T-helper 2 cell treated with Interferon-gamma antibody and Interleukin-4, amounts not matched to agents 5 μg/mL and 100 μg/mL, for 36 hours (primary cell): Measurements from ENCODE around the gene MAGEC3.
"Not testable (repeated sequence)": the region's sequence is repeated elsewhere in the genome, so short reads cannot be mapped to it uniquely, and the experiment has no call there.

Experiments
- DNase-seq: peaks from one replicate; pipeline ENCODE4 v3.0.0; 2021; ENCODE audit warnings: low spot score
- H3K27ac Mint-ChIP-seq: one replicate; pipeline ENCODE4 v1.8.0; 2021; ENCODE audit warnings: mild to moderate bottlenecking, mixed read lengths
- H3K27me3 Mint-ChIP-seq: one replicate; pipeline ENCODE4 v1.8.0; 2021; ENCODE audit warnings: low read depth, mixed read lengths
- H3K36me3 Mint-ChIP-seq: one replicate; pipeline ENCODE4 v1.8.0; 2021; ENCODE audit warnings: low read depth, mixed read lengths
- H3K4me1 Mint-ChIP-seq: one replicate; pipeline ENCODE4 v1.8.0; 2021; ENCODE audit warnings: low read depth, mixed read lengths
- H3K4me3 Mint-ChIP-seq: one replicate; pipeline ENCODE4 v1.8.0; 2022; ENCODE audit warnings: mild to moderate bottlenecking, moderate library complexity, mixed read lengths
- H3K9me3 Mint-ChIP-seq: one replicate; pipeline ENCODE4 v1.8.0; 2021; ENCODE audit warnings: mixed read lengths

The MAGEC3 gene, protein sequence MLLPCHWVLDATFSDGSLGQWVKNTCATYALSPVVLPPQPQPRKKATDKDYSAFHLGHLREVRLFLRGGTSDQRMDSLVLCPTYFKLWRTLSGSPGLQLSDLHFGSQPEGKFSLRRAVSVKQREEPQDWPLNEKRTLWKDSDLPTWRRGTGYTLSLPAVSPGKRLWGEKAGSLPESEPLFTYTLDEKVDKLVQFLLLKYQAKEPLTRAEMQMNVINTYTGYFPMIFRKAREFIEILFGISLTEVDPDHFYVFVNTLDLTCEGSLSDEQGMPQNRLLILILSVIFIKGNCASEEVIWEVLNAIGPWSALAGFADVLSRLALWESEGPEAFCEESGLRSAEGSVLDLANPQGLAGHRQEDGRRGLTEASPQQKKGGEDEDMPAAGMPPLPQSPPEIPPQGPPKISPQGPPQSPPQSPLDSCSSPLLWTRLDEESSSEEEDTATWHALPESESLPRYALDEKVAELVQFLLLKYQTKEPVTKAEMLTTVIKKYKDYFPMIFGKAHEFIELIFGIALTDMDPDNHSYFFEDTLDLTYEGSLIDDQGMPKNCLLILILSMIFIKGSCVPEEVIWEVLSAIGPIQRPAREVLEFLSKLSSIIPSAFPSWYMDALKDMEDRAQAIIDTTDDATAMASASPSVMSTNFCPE

GRCh38 chrX:141838016-141838415 lies at the start of gene MAGEC3:
MAGEC3 (plus strand) TSS chrX:141838316; CDS start chrX:141838316, 0 bp downstream.
- no peak for DNase-seq
- Mint-ChIP-seq H3K36me3 (no peaks in the 10 kb centered on the region), H3K4me1 (no peaks in the 10 kb centered on the region), H3K9me3 (no peaks in the 10 kb centered on the region), H3K27me3 (no peaks in the 10 kb centered on the region), H3K27ac (no peak within 1 kb of the TSS), H3K4me3 (no peak within 1 kb of the TSS)

GRCh38 chrX:141791856-141792255 lies 46.3 kb upstream of the MAGEC3 start:
- Mint-ChIP-seq H3K36me3 (no peaks in the 10 kb centered on the region), H3K9me3 (no peaks in the 10 kb centered on the region), H3K27me3 (no peaks in the 10 kb centered on the region), H3K4me3 (no peak overlapping the region), H3K4me1 (no peaks in the 10 kb centered on the region), H3K27ac (no peak overlapping the region)
- DNase-seq = no peak

DNA sequence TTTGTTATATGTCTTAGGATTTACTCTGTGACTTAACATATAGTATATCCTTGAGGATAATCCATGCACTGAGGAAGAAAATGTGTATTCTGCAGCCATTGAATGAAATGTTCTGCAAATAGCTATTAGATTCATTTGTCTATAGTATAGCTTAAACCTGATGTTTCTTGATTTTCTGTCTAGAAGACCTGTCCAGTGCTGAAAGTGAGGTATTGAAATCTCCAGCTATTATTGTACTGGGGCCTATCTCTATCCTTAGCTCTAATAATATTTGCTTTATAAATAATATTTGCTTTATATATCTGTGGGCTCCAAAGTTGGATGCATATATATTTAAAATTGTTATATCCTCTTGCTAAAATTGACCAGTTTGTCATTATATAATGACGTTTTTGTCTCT lies 26.7 kb upstream of the MAGEC3 start:
- no peaks in the 10 kb centered on the region for H3K27me3 Mint-ChIP-seq
- peaks cover 5% of the 10 kb centered on the region for H3K9me3 Mint-ChIP-seq
- no peak overlapping the region for H3K27ac Mint-ChIP-seq
- DNase-seq = no peak
- H3K4me3 Mint-ChIP-seq = no peak overlapping the region
- no peaks in the 10 kb centered on the region for H3K4me1 Mint-ChIP-seq
- no peaks in the 10 kb centered on the region for H3K36me3 Mint-ChIP-seq

GRCh38 chrX:141814213-141814857 lies 23.8 kb upstream of the MAGEC3 start:
- no peaks in the 10 kb centered on the region for H3K4me1 Mint-ChIP-seq
- no peak for DNase-seq
- no peaks in the 10 kb centered on the region for H3K36me3 Mint-ChIP-seq
- H3K27me3 Mint-ChIP-seq = no peaks in the 10 kb centered on the region
- peaks cover 5% of the 10 kb centered on the region for H3K9me3 Mint-ChIP-seq
- no peak overlapping the region for H3K27ac Mint-ChIP-seq
- H3K4me3 Mint-ChIP-seq = no peak overlapping the region

DNA sequence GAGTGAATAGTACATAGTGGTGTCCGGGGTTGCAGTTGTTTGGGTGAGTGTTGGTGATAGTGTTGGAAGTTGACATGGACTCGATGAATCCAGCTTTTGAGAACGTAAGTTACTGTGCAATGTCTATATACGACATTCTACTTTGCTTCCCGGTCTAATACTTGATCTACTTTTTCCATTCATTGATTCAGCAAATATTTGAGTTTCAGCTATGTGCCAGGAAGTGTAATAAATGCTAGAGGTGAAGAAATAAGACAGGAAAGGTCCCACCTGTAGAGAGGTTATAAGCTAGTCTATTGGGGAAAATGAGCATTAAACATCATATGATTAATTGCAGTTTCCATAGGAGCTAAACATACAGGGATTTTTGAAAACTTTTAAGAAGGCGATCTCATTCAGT lies 22.2 kb upstream of the MAGEC3 start:
- H3K27me3 Mint-ChIP-seq = no peaks in the 10 kb centered on the region
- peaks cover 5% of the 10 kb centered on the region for H3K9me3 Mint-ChIP-seq
- no peaks in the 10 kb centered on the region for H3K4me1 Mint-ChIP-seq
- no peaks in the 10 kb centered on the region for H3K36me3 Mint-ChIP-seq
- H3K4me3 Mint-ChIP-seq = no peak overlapping the region
- H3K27ac Mint-ChIP-seq = no peak overlapping the region
- DNase-seq = no peak

- no peaks in the 10 kb centered on the region for H3K27me3 Mint-ChIP-seq
- DNase-seq = no peak
- H3K4me3 Mint-ChIP-seq = no peak overlapping the region
- peaks cover 7% of the 10 kb centered on the region for H3K9me3 Mint-ChIP-seq
- no peaks in the 10 kb centered on the region for H3K4me1 Mint-ChIP-seq
- H3K36me3 Mint-ChIP-seq = no peaks in the 10 kb centered on the region
- no peak overlapping the region for H3K27ac Mint-ChIP-seq
Observed at GRCh38 chrX:141832247-141832646, 5.9 kb upstream of the MAGEC3 start.

- Mint-ChIP-seq H3K9me3 (no peaks in the 10 kb centered on the region), H3K27me3 (no peaks in the 10 kb centered on the region), H3K4me3 (no peak overlapping the region), H3K36me3 (no peaks in the 10 kb centered on the region), H3K27ac (no peak overlapping the region), H3K4me1 (no peaks in the 10 kb centered on the region)
- DNase-seq = no peak
Observed at GRCh38 chrX:141839856-141840255, 1.7 kb downstream of the MAGEC3 start.

- H3K9me3 Mint-ChIP-seq = no peaks in the 10 kb centered on the region
- H3K4me3 Mint-ChIP-seq = no peak overlapping the region
Observed at GRCh38 chrX:141857479-141857878, 19.4 kb downstream of the MAGEC3 start.

DNA sequence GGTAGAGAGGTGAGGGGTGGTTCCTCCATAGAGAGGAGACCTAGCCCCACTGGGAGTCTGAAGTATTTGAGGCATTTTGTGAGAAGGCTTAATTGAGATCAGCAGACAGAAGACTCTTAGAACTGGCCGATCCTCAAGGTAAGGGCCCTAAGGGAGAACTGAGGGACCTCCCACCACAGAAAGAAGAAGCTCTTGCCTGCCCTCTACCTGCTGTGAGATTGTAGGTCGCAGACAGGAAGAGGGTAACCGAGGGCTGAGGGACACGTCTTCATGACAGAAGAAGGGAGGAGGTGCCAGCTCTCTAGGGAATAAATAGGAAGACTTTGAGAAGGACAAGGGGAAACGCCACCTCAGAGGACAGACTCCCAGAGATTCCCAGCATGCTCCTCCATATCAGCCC lies 41.5 kb downstream of the MAGEC3 start:
- Mint-ChIP-seq H3K4me3 (no peak overlapping the region), H3K4me1 (no peaks in the 10 kb centered on the region), H3K27ac (no peak overlapping the region), H3K9me3 (no peaks in the 10 kb centered on the region), H3K27me3 (no peaks in the 10 kb centered on the region), H3K36me3 (no peaks in the 10 kb centered on the region)
- no peak for DNase-seq

More at GRCh38 chrX:141857479-141857878, 19.4 kb downstream of the MAGEC3 start:
- H3K36me3 Mint-ChIP-seq = no peaks in the 10 kb centered on the region
- H3K4me1 Mint-ChIP-seq = no peaks in the 10 kb centered on the region
- H3K27ac Mint-ChIP-seq = no peak overlapping the region
- no peaks in the 10 kb centered on the region for H3K27me3 Mint-ChIP-seq
- no peak for DNase-seq

DNA sequence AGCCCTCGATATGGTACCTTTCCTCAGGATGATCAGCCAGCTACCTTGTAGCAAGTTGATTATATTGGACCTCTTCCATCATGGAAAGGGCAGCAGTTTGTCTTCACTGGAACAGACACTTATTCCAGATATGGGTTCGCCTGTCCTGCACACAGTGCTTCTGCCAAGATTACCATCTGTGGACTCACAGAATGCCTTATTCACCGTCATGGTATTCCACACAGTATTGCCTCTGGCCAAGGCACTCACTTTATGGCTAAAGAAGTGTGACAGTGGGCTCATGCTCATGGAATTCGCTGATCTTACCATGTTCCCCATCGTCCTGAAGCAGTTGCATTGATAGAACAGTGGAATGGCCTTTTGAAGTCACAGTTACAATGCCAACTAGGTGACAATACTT lies 50.7 kb downstream of the MAGEC3 start:
- H3K36me3 Mint-ChIP-seq, H3K27ac Mint-ChIP-seq, H3K9me3 Mint-ChIP-seq, DNase-seq, H3K4me1 Mint-ChIP-seq, H3K4me3 Mint-ChIP-seq, H3K27me3 Mint-ChIP-seq: not testable (repeated sequence)

DNA sequence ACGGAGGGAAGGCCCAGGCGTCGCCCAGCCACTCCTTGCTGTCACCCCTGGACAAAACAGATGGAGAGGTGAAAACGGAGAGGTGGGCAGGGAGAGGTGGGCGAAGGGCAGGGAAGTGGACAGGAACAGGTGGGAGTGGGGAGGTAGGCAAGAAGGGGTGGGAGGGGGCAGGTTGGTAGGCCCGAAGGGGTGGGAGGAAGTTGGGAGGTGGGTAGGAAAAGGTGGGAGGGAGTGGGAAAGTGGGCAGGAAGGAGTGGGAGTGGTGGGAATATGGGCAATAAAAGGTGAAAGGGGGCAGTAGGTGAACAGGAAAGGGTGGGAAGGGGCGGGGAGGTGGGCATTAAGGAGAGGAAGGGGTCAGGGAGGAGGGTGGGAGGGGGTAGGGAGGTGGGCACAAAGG lies 56.6 kb downstream of the MAGEC3 start:
- no peak overlapping the region for H3K4me3 Mint-ChIP-seq
- no peaks in the 10 kb centered on the region for H3K27me3 Mint-ChIP-seq
- DNase-seq = no peak
- no peaks in the 10 kb centered on the region for H3K4me1 Mint-ChIP-seq
- H3K9me3 Mint-ChIP-seq = no peaks in the 10 kb centered on the region
- no peaks in the 10 kb centered on the region for H3K36me3 Mint-ChIP-seq
- no peak overlapping the region for H3K27ac Mint-ChIP-seq

DNA sequence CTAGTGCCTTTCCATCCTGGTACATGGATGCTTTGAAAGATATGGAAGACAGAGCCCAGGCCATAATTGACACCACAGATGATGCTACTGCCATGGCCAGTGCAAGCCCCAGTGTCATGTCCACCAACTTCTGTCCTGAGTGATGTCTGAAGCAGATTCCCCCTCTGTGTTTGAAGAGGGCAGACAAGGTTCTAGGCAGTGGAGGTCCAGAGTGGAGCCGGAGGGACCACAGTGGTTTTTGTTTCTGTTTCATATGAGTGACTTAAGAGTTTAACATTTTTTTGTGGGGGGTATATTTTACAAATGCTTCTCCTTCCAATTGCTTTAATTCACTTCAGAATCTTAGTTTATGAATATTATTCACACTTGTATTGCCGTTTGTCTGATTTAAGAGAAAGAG lies 59.6 kb downstream of the MAGEC3 start:
- H3K36me3 Mint-ChIP-seq = no peaks in the 10 kb centered on the region

DNA sequence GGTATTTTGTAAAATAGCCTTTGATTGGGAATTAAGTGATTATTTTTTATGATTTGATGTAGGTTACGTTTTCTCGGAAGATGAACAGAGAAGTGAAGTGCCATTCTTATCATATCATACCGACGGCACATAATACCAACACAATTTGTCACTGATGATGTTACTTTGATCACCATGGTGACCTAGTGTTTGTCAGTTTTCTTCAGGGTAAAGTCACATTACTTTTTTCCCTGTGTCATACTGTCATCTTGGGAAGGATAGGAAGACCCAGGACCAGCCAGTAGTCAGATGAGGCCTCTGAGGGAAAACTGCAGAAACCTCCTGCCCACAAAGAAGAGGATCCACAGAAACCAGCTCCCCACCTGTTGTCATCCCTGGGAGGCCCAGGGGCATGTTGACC lies 64.2 kb downstream of the MAGEC3 start:
- no peak overlapping the region for H3K4me3 Mint-ChIP-seq
- H3K9me3 Mint-ChIP-seq = no peaks in the 10 kb centered on the region
- H3K27me3 Mint-ChIP-seq = no peaks in the 10 kb centered on the region
- H3K4me1 Mint-ChIP-seq = no peaks in the 10 kb centered on the region
- H3K27ac Mint-ChIP-seq = no peak overlapping the region
- DNase-seq = no peak
- H3K36me3 Mint-ChIP-seq = no peaks in the 10 kb centered on the region

More for the DNA sequence above, 59.6 kb downstream of the MAGEC3 start:
- H3K4me3 Mint-ChIP-seq = no peak overlapping the region
- no peak overlapping the region for H3K27ac Mint-ChIP-seq
- no peaks in the 10 kb centered on the region for H3K4me1 Mint-ChIP-seq
- no peaks in the 10 kb centered on the region for H3K27me3 Mint-ChIP-seq
- no peaks in the 10 kb centered on the region for H3K9me3 Mint-ChIP-seq
- no peak for DNase-seq

GRCh38 chrX:141903400-141904155 lies 65.5 kb downstream of the MAGEC3 start, which contains the start of gene MAGEC1:
MAGEC1 (plus strand) TSS chrX:141903894; CDS start chrX:141905073, 1,179 bp downstream.
- H3K27me3 Mint-ChIP-seq = no peaks in the 10 kb centered on the region
- no peak for DNase-seq
- no peaks in the 10 kb centered on the region for H3K4me1 Mint-ChIP-seq
- no peak within 1 kb of the TSS for H3K27ac Mint-ChIP-seq
- no peaks in the 10 kb centered on the region for H3K36me3 Mint-ChIP-seq
- H3K9me3 Mint-ChIP-seq = no peaks in the 10 kb centered on the region
- no peak within 1 kb of the TSS for H3K4me3 Mint-ChIP-seq
